PC-9 (cell line): Measurements from ENCODE around the gene CMKLR1. TPM values are rescaled to one million over a fixed set of nuclear protein-coding genes. Genes with fewer than 3 reads are reported as not detected.

Experiments
- BruUV-seq: library from RNA; stranded (reverse); fragments of 400-500 nt; replicated peaks from 2 replicates; lab custom pipeline; 2021; lab: Mats Ljungman, UMichigan
- CTCF ChIA-PET: fragments of 300-600 bp; sonication (Branson Sonifier 250); formaldehyde crosslinking; loops from one replicate; lab custom pipeline; 2022; ENCODE audit warnings: antibody characterized with exemption; lab: Charles Lee
- POLR2A ChIA-PET: fragments of 300-600 bp; sonication (Branson Sonifier 250); formaldehyde crosslinking; loops from one replicate; lab custom pipeline; 2022; ENCODE audit warnings: antibody characterized with exemption; ENCODE audit not compliant: unreplicated experiment; lab: Charles Lee
- DNase-seq, 2 experiments: peaks; one replicate each; pipeline versions ENCODE4 v3.0.0 to v3.0.0-alpha.2; 2015 to 2022; ENCODE audit warnings: mixed read lengths in 1 of 2
- H2AFZ ChIP-seq: fragments of 200-600 bp; sonication (generic); 2 replicates; pipeline ENCODE4 v1.8.1; 2017; ENCODE audit warnings: antibody characterized with exemption
- H3F3A ChIP-seq: fragments of 200-600 bp; sonication (generic); 2 replicates; pipeline ENCODE4 v1.8.1; 2017; ENCODE audit warnings: antibody characterized with exemption, mild to moderate bottlenecking, low read depth; ENCODE audit not compliant: insufficient read depth
- H3K27ac ChIP-seq: fragments of 200-600 bp; sonication (generic); 2 replicates; pipeline ENCODE4 v1.6.1; 2016; ENCODE audit warnings: mixed run types
- H3K27me3 ChIP-seq: fragments of 200-600 bp; sonication (generic); 2 replicates; pipeline ENCODE4 v1.6.1; 2016; ENCODE audit warnings: low read depth, mixed run types; ENCODE audit not compliant: insufficient read depth
- H3K36me3 ChIP-seq: fragments of 200-600 bp; sonication (generic); 2 replicates; pipeline ENCODE4 v1.6.1; 2016; ENCODE audit warnings: low read depth, mixed run types
- H3K4me1 ChIP-seq: fragments of 200-600 bp; sonication (generic); replicated peaks from 2 replicates; pipeline ENCODE4 v1.6.1; 2016; ENCODE audit warnings: mixed run types; ENCODE audit not compliant: insufficient read depth
- H3K4me2 ChIP-seq: fragments of 200-600 bp; sonication (generic); 2 replicates; pipeline ENCODE4 v1.6.1; 2017; ENCODE audit warnings: mixed run types
- H3K4me3 ChIP-seq: fragments of 200-600 bp; sonication (generic); 2 replicates; pipeline ENCODE4 v1.6.1; 2016; ENCODE audit warnings: mixed run types
- H3K79me2 ChIP-seq: fragments of 200-600 bp; sonication (generic); 2 replicates; pipeline ENCODE4 v1.6.1; 2017; ENCODE audit warnings: low read depth, mixed run types
- H3K9me2 ChIP-seq: fragments of 200-600 bp; sonication (generic); 2 replicates; pipeline ENCODE4 v1.8.1; 2017; ENCODE audit warnings: mild to moderate bottlenecking; ENCODE audit not compliant: insufficient read depth
- H3K9me3 ChIP-seq: fragments of 200-600 bp; sonication (generic); 2 replicates; pipeline ENCODE4 v1.8.1; 2016; ENCODE audit warnings: low read depth; ENCODE audit not compliant: insufficient read depth
- H4K20me1 ChIP-seq: fragments of 200-600 bp; sonication (generic); 2 replicates; pipeline ENCODE4 v1.8.1; 2017; ENCODE audit not compliant: insufficient read depth
- EZH2 ChIP-seq: fragments of 200-600 bp; sonication (generic); IDR thresholded peaks from 2 replicates; pipeline ENCODE4 v1.8.0; 2017; ENCODE audit warnings: antibody characterized with exemption, low read depth
- intact Hi-C: fragments of 100-400 bp; cut with micrococcal nuclease; formaldehyde crosslinking; loops from one replicate; pipeline ENCODE4 v1.10.0; 2022; ENCODE audit not compliant: unreplicated experiment
- total RNA-seq: library from RNA; stranded (reverse); gene quantifications from 2 replicates; pipeline ENCODE4 v1.2.3, GENCODE V29; 2021
- TF ChIP-seq, protein P1 (sequence below): fragments of 200-600 bp; sonication (generic); conservative IDR thresholded peaks from 2 replicates; pipeline ENCODE4 v1.6.1; 2017; ENCODE audit warnings: mixed run types, antibody characterized with exemption, mild to moderate bottlenecking, moderate library complexity

CMKLR1 gene
- total RNA-seq, 1 experiment from 2014 or later = not detected

DNA sequence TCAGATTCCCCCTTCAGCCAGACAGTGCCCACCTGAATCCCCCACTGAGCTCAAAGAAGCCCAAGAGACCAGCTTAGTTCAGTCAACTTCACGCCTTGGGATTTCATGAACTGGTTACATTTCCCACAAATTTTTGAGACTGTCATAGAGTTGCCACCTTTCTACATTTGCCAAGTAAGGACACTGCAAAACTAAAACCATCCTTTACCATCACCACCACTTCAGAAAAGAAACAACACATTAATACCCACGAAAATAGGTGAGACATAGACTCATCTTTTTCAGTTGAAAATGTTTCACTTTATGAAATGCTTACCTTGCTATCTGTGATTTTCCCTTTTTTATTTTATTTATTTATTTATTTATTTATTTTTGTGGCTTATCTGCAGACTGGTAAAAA, 16.1 kb downstream of the CMKLR1 start:
- no peaks in the 10 kb centered on the region for H3K9me3 ChIP-seq
- CTCF ChIA-PET = no interaction called here

GRCh38 chr12:108321688-108322087, 17.4 kb downstream of the CMKLR1 start:
- Histone ChIP-seq H4K20me1 (no peaks in the 10 kb centered on the region), H3K36me3 (no peaks in the 10 kb centered on the region), H3K4me1 (no peaks in the 10 kb centered on the region), H2AFZ (no peak overlapping the region), H3K79me2 (no peaks in the 10 kb centered on the region), H3K27me3 (peaks cover 27% of the 10 kb centered on the region), H3K4me2 (no peak overlapping the region), H3K27ac (no peak overlapping the region), H3K9me3 (no peaks in the 10 kb centered on the region), H3F3A (no peaks in the 10 kb centered on the region), H3K9me2 (no peaks in the 10 kb centered on the region), H3K4me3 (no peak overlapping the region)
- DNase-seq = no peak
- CTCF ChIA-PET = no interaction called here
- POLR2A ChIA-PET = no interaction called here
- TF ChIP-seq EZH2 = no peak
- TF ChIP-seq, protein P1, sequence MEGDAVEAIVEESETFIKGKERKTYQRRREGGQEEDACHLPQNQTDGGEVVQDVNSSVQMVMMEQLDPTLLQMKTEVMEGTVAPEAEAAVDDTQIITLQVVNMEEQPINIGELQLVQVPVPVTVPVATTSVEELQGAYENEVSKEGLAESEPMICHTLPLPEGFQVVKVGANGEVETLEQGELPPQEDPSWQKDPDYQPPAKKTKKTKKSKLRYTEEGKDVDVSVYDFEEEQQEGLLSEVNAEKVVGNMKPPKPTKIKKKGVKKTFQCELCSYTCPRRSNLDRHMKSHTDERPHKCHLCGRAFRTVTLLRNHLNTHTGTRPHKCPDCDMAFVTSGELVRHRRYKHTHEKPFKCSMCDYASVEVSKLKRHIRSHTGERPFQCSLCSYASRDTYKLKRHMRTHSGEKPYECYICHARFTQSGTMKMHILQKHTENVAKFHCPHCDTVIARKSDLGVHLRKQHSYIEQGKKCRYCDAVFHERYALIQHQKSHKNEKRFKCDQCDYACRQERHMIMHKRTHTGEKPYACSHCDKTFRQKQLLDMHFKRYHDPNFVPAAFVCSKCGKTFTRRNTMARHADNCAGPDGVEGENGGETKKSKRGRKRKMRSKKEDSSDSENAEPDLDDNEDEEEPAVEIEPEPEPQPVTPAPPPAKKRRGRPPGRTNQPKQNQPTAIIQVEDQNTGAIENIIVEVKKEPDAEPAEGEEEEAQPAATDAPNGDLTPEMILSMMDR = no peak
- no TSS peak for BruUV-seq
- intact Hi-C loops = no loop called here

More for the DNA sequence above, 16.1 kb downstream of the CMKLR1 start:
- POLR2A ChIA-PET = no interaction called here
- H3K79me2 ChIP-seq = no peaks in the 10 kb centered on the region
- DNase-seq = no peak
- no TSS peak for BruUV-seq
- H3K4me1 ChIP-seq = no peaks in the 10 kb centered on the region
- intact Hi-C loops = no loop called here
- H3K4me2 ChIP-seq = no peak overlapping the region
- no peaks in the 10 kb centered on the region for H3F3A ChIP-seq
- peaks cover 40% of the 10 kb centered on the region for H3K27me3 ChIP-seq
- no peak overlapping the region for H3K27ac ChIP-seq
- no peaks in the 10 kb centered on the region for H3K36me3 ChIP-seq
- no peak for TF ChIP-seq EZH2
- TF ChIP-seq, protein P1 = no peak
- no peak overlapping the region for H3K4me3 ChIP-seq
- no peaks in the 10 kb centered on the region for H3K9me2 ChIP-seq
- no peak overlapping the region for H2AFZ ChIP-seq
- no peaks in the 10 kb centered on the region for H4K20me1 ChIP-seq

DNA sequence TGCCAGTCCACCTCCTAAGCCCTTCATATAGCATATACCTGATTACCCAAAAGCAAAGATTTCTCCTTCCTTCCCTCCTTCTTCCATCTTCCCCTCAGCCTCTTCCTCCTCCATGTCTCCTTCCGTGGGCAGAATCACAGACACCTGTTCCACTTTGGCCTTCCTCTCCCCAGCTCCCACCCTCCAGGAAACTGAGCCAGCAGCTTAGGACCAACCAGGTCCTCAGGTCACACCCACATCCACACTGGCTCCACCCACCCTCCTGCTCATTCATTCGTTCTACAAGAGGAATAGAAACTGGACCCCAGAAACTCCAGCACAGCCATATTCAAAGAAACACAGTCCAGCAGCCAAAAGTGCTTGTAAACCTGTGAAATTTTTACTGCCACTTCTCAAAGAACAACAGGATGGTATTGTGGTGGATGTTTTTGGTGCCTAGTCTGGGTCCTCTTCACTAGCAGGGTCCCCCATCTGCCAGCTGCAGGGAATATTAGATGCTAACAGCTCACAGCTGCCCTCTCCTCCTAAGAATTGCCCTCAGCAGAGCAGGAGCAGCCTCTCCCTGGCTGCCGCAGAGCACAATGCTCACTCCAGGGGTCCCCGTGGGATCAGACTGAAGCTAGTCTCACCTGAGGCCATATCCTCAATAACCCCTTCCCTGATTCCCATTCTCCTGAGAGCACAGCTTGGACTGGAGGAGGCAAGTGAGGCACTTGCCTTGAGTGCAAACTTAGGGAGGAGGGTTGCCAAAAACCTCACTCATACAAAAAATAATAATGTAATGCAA, 18.4 kb downstream of the CMKLR1 start:
- ChIA-PET POLR2A (no interaction called here), CTCF (no interaction called here)
- BruUV-seq = no TSS peak
- Histone ChIP-seq H3K4me1 (no peaks in the 10 kb centered on the region), H3K9me2 (no peaks in the 10 kb centered on the region), H3K27me3 (peaks cover 23% of the 10 kb centered on the region), H3F3A (no peaks in the 10 kb centered on the region), H3K79me2 (no peaks in the 10 kb centered on the region), H4K20me1 (no peaks in the 10 kb centered on the region), H3K9me3 (no peaks in the 10 kb centered on the region), H3K4me3 (no peak overlapping the region), H3K27ac (no peak overlapping the region), H3K4me2 (no peak overlapping the region), H3K36me3 (no peaks in the 10 kb centered on the region), H2AFZ (no peak overlapping the region)
- no peak for DNase-seq
- intact Hi-C loops = no loop called here
- no peak for TF ChIP-seq EZH2
- TF ChIP-seq, protein P1 = no peak
